OCI-LY1 (cell line): Measurements from ENCODE around the gene CLEC12A.

Experiments used
- EZH2 ChIP-seq: fragments of 200-600 bp; sonication (generic), shearing (Covaris generic); IDR thresholded peaks from 2 replicates; pipeline ENCODE4 v1.8.0; 2017; ENCODE audit warnings: borderline replicate concordance, mixed run types, mild to moderate bottlenecking, antibody characterized with exemption, low read length, moderate library complexity, mixed read lengths
- TF ChIP-seq, protein P1 (sequence below): fragments of 200-600 bp; sonication (generic), shearing (Covaris generic); IDR thresholded peaks from 2 replicates; pipeline ENCODE4 v1.5.1; 2017; ENCODE audit warnings: mild to moderate bottlenecking, antibody characterized with exemption, low read length, moderate library complexity, mixed read lengths

GRCh38 chr12:9948606-9949296 is 22.5 kb upstream of the CLEC12A start:
- TF ChIP-seq, protein P1, sequence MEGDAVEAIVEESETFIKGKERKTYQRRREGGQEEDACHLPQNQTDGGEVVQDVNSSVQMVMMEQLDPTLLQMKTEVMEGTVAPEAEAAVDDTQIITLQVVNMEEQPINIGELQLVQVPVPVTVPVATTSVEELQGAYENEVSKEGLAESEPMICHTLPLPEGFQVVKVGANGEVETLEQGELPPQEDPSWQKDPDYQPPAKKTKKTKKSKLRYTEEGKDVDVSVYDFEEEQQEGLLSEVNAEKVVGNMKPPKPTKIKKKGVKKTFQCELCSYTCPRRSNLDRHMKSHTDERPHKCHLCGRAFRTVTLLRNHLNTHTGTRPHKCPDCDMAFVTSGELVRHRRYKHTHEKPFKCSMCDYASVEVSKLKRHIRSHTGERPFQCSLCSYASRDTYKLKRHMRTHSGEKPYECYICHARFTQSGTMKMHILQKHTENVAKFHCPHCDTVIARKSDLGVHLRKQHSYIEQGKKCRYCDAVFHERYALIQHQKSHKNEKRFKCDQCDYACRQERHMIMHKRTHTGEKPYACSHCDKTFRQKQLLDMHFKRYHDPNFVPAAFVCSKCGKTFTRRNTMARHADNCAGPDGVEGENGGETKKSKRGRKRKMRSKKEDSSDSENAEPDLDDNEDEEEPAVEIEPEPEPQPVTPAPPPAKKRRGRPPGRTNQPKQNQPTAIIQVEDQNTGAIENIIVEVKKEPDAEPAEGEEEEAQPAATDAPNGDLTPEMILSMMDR: no peak
- TF ChIP-seq EZH2: no peak
